HCT116 (cell line): ENCODE measurements around the gene ADORA1. TPM values are rescaled to one million over a fixed set of nuclear protein-coding genes. Genes with fewer than 3 reads are reported as not detected.

Experiments used
- ATAC-seq: fragments of 200-7000 bp; cut with Tn5 transposase; 2 replicates; pipeline ENCODE4 v1.9.1; 2020; ENCODE audit warnings: mild to moderate bottlenecking, moderate library complexity
- BruUV-seq: library from RNA; stranded (reverse); fragments of 400-500 nt; replicated peaks from 2 replicates; lab custom pipeline; 2021; lab: Mats Ljungman, UMichigan
- CTCF ChIA-PET: fragments of 300-600 bp; sonication (Branson Sonifier 250); formaldehyde crosslinking; loops from one replicate; lab custom pipeline; 2021; ENCODE audit warnings: antibody characterized with exemption; lab: Charles Lee
- POLR2A ChIA-PET: fragments of 300-600, 350-600 bp; sonication (Branson Sonifier 250); formaldehyde crosslinking; loops from one replicate; lab custom pipeline; 2021; ENCODE audit warnings: antibody characterized with exemption; lab: Charles Lee
- RAD21 ChIA-PET, 2 experiments: fragments of 300-600 bp; sonication (Branson Sonifier 250); formaldehyde crosslinking; loops; one replicate each; lab custom pipeline; 2023; ENCODE audit warnings: low total read pairs in 2 of 2; ENCODE audit not compliant: uncharacterized antibody in 2 of 2, unreplicated experiment in 2 of 2, low non-redundant PET in 1 of 2; lab: Charles Lee
- DNase-seq: peaks from one replicate; pipeline ENCODE4 v3.0.0-alpha.2; 2010; ENCODE audit warnings: low read depth, low spot score
- H2AFZ ChIP-seq: fragments of 200-600 bp; shearing (Covaris generic), sonication (generic); 2 replicates; pipeline ENCODE4 v1.6.1; 2017; ENCODE audit warnings: low read depth, mixed run types, mixed read lengths, antibody characterized with exemption, low read length; ENCODE audit not compliant: poor library complexity, severe bottlenecking
- H3K27ac ChIP-seq: 2 replicates; pipeline ENCODE4 v1.5.1; 2012; ENCODE audit warnings: low read depth, low read length
- H3K27me3 ChIP-seq: fragments of 200-600 bp; sonication (generic); 2 replicates; pipeline ENCODE4 v1.6.1; 2016; ENCODE audit warnings: mixed run types, low read length, mixed read lengths; ENCODE audit not compliant: insufficient read depth
- H3K36me3 ChIP-seq, 2 experiments: fragments of 200-500 bp in 1 of 2; fragments of 200-600 bp in 1 of 2; sonication (Bioruptor generic) in 1 of 2; sonication (generic) in 1 of 2; 2 replicates each; pipeline versions ENCODE4 v1.5.1 to v1.6.1; 2014 to 2016; ENCODE audit warnings: low read length in 2 of 2, inconsistent platforms in 1 of 2, mixed read lengths in 1 of 2, mixed run types in 1 of 2; ENCODE audit not compliant: insufficient read depth in 2 of 2, control insufficient read depth in 1 of 2
- H3K4me1 ChIP-seq, 2 experiments: fragments of 200-600 bp in 1 of 2; sonication (generic) in 1 of 2; 2 replicates each; pipeline versions ENCODE4 v1.5.1 to v1.6.1; 2012 to 2017; ENCODE audit warnings: low read length in 2 of 2, inconsistent platforms in 1 of 2, mild to moderate bottlenecking in 1 of 2, mixed read lengths in 1 of 2, mixed run types in 1 of 2, moderate library complexity in 1 of 2; ENCODE audit not compliant: insufficient read depth in 2 of 2, control insufficient read depth in 1 of 2
- H3K4me2 ChIP-seq: fragments of 200-600 bp; sonication (generic); 2 replicates; pipeline ENCODE4 v1.6.1; 2017; ENCODE audit warnings: mixed run types, low read length, mixed read lengths
- H3K4me3 ChIP-seq, 2 experiments: fragments of 200-600 bp in 1 of 2; sonication (generic) in 1 of 2; replicated peaks in 1 of 2; 2 replicates each; pipeline ENCODE4 v1.5.1; 2011 to 2016; ENCODE audit warnings: low read length in 2 of 2, control low read depth in 1 of 2, low read depth in 1 of 2, mild to moderate bottlenecking in 1 of 2, mixed read lengths in 1 of 2, mixed run types in 1 of 2
- H3K79me2 ChIP-seq: fragments of 200-600 bp; sonication (generic); 2 replicates; pipeline ENCODE4 v1.6.1; 2017; ENCODE audit warnings: mild to moderate bottlenecking, mixed run types, low read length, moderate library complexity, mixed read lengths; ENCODE audit not compliant: insufficient read depth
- H3K9ac ChIP-seq: fragments of 200-600 bp; sonication (generic); 2 replicates; pipeline ENCODE4 v1.6.1; 2016; ENCODE audit warnings: low read length, mixed read lengths
- H3K9me2 ChIP-seq: fragments of 200-600 bp; sonication (generic), shearing (Covaris generic); 2 replicates; pipeline ENCODE4 v1.6.1; 2017; ENCODE audit warnings: mixed run types, mild to moderate bottlenecking, moderate library complexity; ENCODE audit not compliant: insufficient read depth
- H3K9me3 ChIP-seq, 2 experiments: fragments of 200-500 bp in 1 of 2; fragments of 200-600 bp in 1 of 2; sonication (Bioruptor generic) in 1 of 2; sonication (generic) in 1 of 2; 2 replicates each; pipeline ENCODE4 v1.6.1; 2014 to 2017; ENCODE audit warnings: low read length in 2 of 2, mixed read lengths in 2 of 2, inconsistent platforms in 1 of 2, low read depth in 1 of 2, mild to moderate bottlenecking in 1 of 2, mixed run types in 1 of 2, moderate library complexity in 1 of 2; ENCODE audit not compliant: control insufficient read depth in 1 of 2, insufficient read depth in 1 of 2
- H4K20me1 ChIP-seq: fragments of 200-600 bp; sonication (generic), shearing (Covaris generic); 2 replicates; pipeline ENCODE4 v1.6.1; 2017; ENCODE audit warnings: mixed run types, mild to moderate bottlenecking, moderate library complexity; ENCODE audit not compliant: insufficient read depth
- ATF3 ChIP-seq: IDR thresholded peaks from 2 replicates; pipeline ENCODE4 v1.6.1; 2012
- CBX3 ChIP-seq: IDR thresholded peaks from 2 replicates; pipeline ENCODE4 v1.6.1; 2012; ENCODE audit warnings: low read depth
- CEBPB ChIP-seq: IDR thresholded peaks from 2 replicates; pipeline ENCODE4 v1.6.1; 2012; ENCODE audit warnings: low read depth
- ELF1 ChIP-seq: IDR thresholded peaks from 2 replicates; pipeline ENCODE4 v1.6.1; 2012; ENCODE audit warnings: low read depth, borderline replicate concordance
- EZH2 ChIP-seq: fragments of 200-600 bp; sonication (generic); IDR thresholded peaks from 2 replicates; pipeline ENCODE4 v1.6.1; 2017; ENCODE audit warnings: antibody characterized with exemption, mixed run types
- EZH2phosphoT487 ChIP-seq: fragments of 200-600 bp; IDR thresholded peaks from 2 replicates; pipeline ENCODE4 v1.6.1; 2018; ENCODE audit warnings: antibody characterized with exemption, borderline replicate concordance
- FOSL1 ChIP-seq: IDR thresholded peaks from 2 replicates; pipeline ENCODE4 v1.6.1; 2012; ENCODE audit warnings: low read depth
- JUND ChIP-seq: IDR thresholded peaks from 2 replicates; pipeline ENCODE4 v1.6.1; 2012
- MAX ChIP-seq: IDR thresholded peaks from 2 replicates; pipeline ENCODE4 v1.6.1; 2012
- POLR2A ChIP-seq: IDR thresholded peaks from 2 replicates; pipeline ENCODE4 v1.7.0; 2011; ENCODE audit warnings: borderline replicate concordance; ENCODE audit not compliant: insufficient read depth, insufficient read length; ENCODE audit errors: extremely low read depth
- POLR2AphosphoS5 ChIP-seq: IDR thresholded peaks from 2 replicates; pipeline ENCODE4 v1.6.1; 2011; ENCODE audit warnings: mild to moderate bottlenecking, low read depth, low read length, moderate library complexity
- RAD21 ChIP-seq: IDR thresholded peaks from 2 replicates; pipeline ENCODE4 v1.6.1; 2012; ENCODE audit warnings: low read depth, mild to moderate bottlenecking
- SIN3A ChIP-seq: IDR thresholded peaks from 2 replicates; pipeline ENCODE4 v1.6.1; 2012; ENCODE audit warnings: low read depth
- TCF7L2 ChIP-seq: IDR thresholded peaks from 2 replicates; pipeline ENCODE4 v1.7.0; 2011; ENCODE audit warnings: borderline replicate concordance, inconsistent platforms; ENCODE audit not compliant: insufficient read depth, insufficient read length; ENCODE audit errors: extremely low read depth
- YY1 ChIP-seq: IDR thresholded peaks from 2 replicates; pipeline ENCODE4 v1.6.1; 2011; ENCODE audit warnings: low read length, low read depth, moderate library complexity, mild to moderate bottlenecking; ENCODE audit not compliant: insufficient replicate concordance; ENCODE audit errors: extremely low read depth
- ZNF274 ChIP-seq: fragments of 200-500 bp; sonication (Bioruptor generic); IDR thresholded peaks from 2 replicates; pipeline ENCODE4 v1.6.1; 2014; ENCODE audit warnings: mild to moderate bottlenecking, low read depth, low read length, inconsistent platforms
- intact Hi-C: fragments of 100-400 bp; cut with micrococcal nuclease; formaldehyde crosslinking; loops from 2 replicates; pipeline ENCODE4 v1.10.0; 2022
- total RNA-seq: library from RNA; stranded (reverse); gene quantifications from one replicate; pipeline ENCODE4 v1.2.1, GENCODE V29; 2021; ENCODE audit not compliant: unreplicated experiment
- TF ChIP-seq, protein P1 (sequence below): IDR thresholded peaks from 2 replicates; pipeline ENCODE4 v1.6.1; 2012; ENCODE audit warnings: low read depth

ADORA1 gene
- total RNA-seq, 1 experiment from 2014 or later, result 2.8 TPM

- BruUV-seq, result no TSS peak
- RAD21 ChIA-PET, result no interaction called here
- DNase-seq (no peak), ATAC-seq (no peak)
- CTCF ChIA-PET, result interaction anchor here (1.6 to 1.9 kb wide), 2 partner anchors 104 to 155 kb away, joined by 3 to 5 read pairs; no protein-coding TSS in a partner anchor
- Histone ChIP-seq H3K79me2 (no peaks in the 10 kb centered on the region), H4K20me1 (no peaks in the 10 kb centered on the region), H3K9me3 (no peaks in the 10 kb centered on the region), H3K27me3 (peaks cover 72% of the 10 kb centered on the region), H3K4me1 (peaks cover 0 to 1% of the 10 kb centered on the region in 2 experiments; a peak in 1 of 4 replicates), H3K9me2 (no peaks in the 10 kb centered on the region), H3K27ac (no peak overlapping the region), H2AFZ (no peak overlapping the region), H3K4me3 (no peak overlapping the region), H3K9ac (no peak overlapping the region), H3K36me3 (no peaks in the 10 kb centered on the region), H3K4me2 (no peak overlapping the region)
- intact Hi-C loops, result no loop called here
- no peak for TF ChIP-seq JUND
- TF ChIP-seq SIN3A, result no peak
- TF ChIP-seq ATF3, result no peak
- TF ChIP-seq MAX, result no peak
- no peak for TF ChIP-seq EZH2
- TF ChIP-seq EZH2phosphoT487, result no peak
- no peak for TF ChIP-seq TCF7L2
- TF ChIP-seq, all 23 proteins: peak for 0
- POLR2A ChIA-PET, result no interaction called here
These were observed 15.1 kb upstream of the ADORA1 start for GRCh38 chr1:203112475-203112874.

DNA sequence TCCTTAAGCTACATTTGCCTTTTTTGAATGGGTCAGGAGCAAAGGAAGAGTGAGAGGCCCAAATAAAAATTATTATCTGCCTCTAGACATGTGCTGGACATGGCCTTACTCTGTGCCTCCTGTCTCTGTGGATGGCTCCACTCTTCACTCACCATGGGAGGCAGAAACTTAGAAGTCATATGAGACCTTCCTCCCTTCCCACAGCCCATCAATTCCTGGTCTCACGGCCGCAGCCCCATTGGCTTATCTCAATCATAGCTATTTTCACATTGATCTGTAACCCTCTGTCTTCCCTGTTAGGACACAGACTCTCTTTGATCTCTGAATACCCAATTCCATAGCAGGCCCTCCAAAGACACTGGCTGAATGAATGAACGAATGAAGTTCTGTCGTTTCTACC, 14.2 kb upstream of the ADORA1 start:
- Histone ChIP-seq H3K79me2 (no peaks in the 10 kb centered on the region), H3K9ac (no peak overlapping the region), H3K9me2 (no peaks in the 10 kb centered on the region), H2AFZ (no peak overlapping the region), H3K4me3 (no peak overlapping the region), H3K27me3 (peaks cover 64% of the 10 kb centered on the region), H3K9me3 (no peaks in the 10 kb centered on the region), H3K4me2 (no peak overlapping the region), H3K36me3 (no peaks in the 10 kb centered on the region), H4K20me1 (no peaks in the 10 kb centered on the region), H3K27ac (no peak overlapping the region), H3K4me1 (peaks cover 0 to 10% of the 10 kb centered on the region in 2 experiments; a peak in 1 of 4 replicates)
- ChIA-PET CTCF (interaction anchor here (1.6 to 1.9 kb wide), 2 partner anchors 103 to 154 kb away, joined by 3 to 5 read pairs; no protein-coding TSS in a partner anchor), POLR2A (no interaction called here), RAD21 (no interaction called here)
- ATAC-seq, result no peak
- DNase-seq, result no peak
- intact Hi-C loops, result no loop called here
- no TSS peak for BruUV-seq
- no peak for TF ChIP-seq CEBPB
- TF ChIP-seq CBX3, result no peak
- TF ChIP-seq ELF1, result no peak
- no peak for TF ChIP-seq POLR2AphosphoS5
- TF ChIP-seq JUND, result no peak
- TF ChIP-seq FOSL1, result no peak
- no peak for TF ChIP-seq TCF7L2
- TF ChIP-seq RAD21, result no peak
- TF ChIP-seq, protein P1, sequence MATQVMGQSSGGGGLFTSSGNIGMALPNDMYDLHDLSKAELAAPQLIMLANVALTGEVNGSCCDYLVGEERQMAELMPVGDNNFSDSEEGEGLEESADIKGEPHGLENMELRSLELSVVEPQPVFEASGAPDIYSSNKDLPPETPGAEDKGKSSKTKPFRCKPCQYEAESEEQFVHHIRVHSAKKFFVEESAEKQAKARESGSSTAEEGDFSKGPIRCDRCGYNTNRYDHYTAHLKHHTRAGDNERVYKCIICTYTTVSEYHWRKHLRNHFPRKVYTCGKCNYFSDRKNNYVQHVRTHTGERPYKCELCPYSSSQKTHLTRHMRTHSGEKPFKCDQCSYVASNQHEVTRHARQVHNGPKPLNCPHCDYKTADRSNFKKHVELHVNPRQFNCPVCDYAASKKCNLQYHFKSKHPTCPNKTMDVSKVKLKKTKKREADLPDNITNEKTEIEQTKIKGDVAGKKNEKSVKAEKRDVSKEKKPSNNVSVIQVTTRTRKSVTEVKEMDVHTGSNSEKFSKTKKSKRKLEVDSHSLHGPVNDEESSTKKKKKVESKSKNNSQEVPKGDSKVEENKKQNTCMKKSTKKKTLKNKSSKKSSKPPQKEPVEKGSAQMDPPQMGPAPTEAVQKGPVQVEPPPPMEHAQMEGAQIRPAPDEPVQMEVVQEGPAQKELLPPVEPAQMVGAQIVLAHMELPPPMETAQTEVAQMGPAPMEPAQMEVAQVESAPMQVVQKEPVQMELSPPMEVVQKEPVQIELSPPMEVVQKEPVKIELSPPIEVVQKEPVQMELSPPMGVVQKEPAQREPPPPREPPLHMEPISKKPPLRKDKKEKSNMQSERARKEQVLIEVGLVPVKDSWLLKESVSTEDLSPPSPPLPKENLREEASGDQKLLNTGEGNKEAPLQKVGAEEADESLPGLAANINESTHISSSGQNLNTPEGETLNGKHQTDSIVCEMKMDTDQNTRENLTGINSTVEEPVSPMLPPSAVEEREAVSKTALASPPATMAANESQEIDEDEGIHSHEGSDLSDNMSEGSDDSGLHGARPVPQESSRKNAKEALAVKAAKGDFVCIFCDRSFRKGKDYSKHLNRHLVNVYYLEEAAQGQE, result no peak
- no peak for TF ChIP-seq ZNF274
- TF ChIP-seq SIN3A, result no peak
- no peak for TF ChIP-seq POLR2A
- TF ChIP-seq YY1, result no peak
- TF ChIP-seq ATF3, result no peak
